CD14-positive monocyte (primary cell): ENCODE measurements around the gene TBXAS1. TPM values are rescaled to one million over a fixed set of nuclear protein-coding genes. Genes with fewer than 3 reads are reported as not detected.

ENCODE experiments used
- DNase-seq, 3 donors: peaks; one replicate each; pipeline ENCODE4 v3.0.0-alpha.2; 2011 to 2022
- H2AFZ ChIP-seq: 2 replicates; pipeline ENCODE4 v1.6.0; 2012; ENCODE audit warnings: mild to moderate bottlenecking, low read depth, low read length, inconsistent platforms; ENCODE audit not compliant: insufficient read depth, poor library complexity, severe bottlenecking
- H3K27ac ChIP-seq, 2 donors: 1 replicate in 1 of 2; 2 replicates in 1 of 2; pipeline ENCODE4 v1.5.1; 2012 to 2013; ENCODE audit warnings: low read length in 2 of 2, control low read depth in 1 of 2, inconsistent platforms in 1 of 2, low read depth in 1 of 2, mild to moderate bottlenecking in 1 of 2
- H3K27me3 ChIP-seq, 2 donors: one replicate each; pipeline versions ENCODE4 v1.6.0 to v1.6.1; 2011 to 2013; ENCODE audit warnings: low read length in 2 of 2; ENCODE audit not compliant: control insufficient read depth in 2 of 2, insufficient read depth in 2 of 2
- H3K36me3 ChIP-seq, 2 donors: replicated peaks in 1 of 2; 1 replicate in 1 of 2; 2 replicates in 1 of 2; pipeline versions ENCODE4 v1.5.1 to v1.6.1; 2012 to 2013; ENCODE audit warnings: low read length in 2 of 2, control low read depth in 1 of 2, inconsistent platforms in 1 of 2, mild to moderate bottlenecking in 1 of 2; ENCODE audit not compliant: insufficient read depth in 2 of 2, control insufficient read depth in 1 of 2
- H3K4me1 ChIP-seq, 2 donors: 1 replicate in 1 of 2; 2 replicates in 1 of 2; pipeline versions ENCODE4 v1.5.1 to v1.6.1; 2012 to 2013; ENCODE audit warnings: low read length in 2 of 2, control low read depth in 1 of 2, inconsistent platforms in 1 of 2, mild to moderate bottlenecking in 1 of 2, moderate library complexity in 1 of 2; ENCODE audit not compliant: insufficient read depth in 2 of 2, control insufficient read depth in 1 of 2
- H3K4me2 ChIP-seq: replicated peaks from 2 replicates; pipeline ENCODE3; 2012; ENCODE audit warnings: low read length, moderate library complexity, mild to moderate bottlenecking; ENCODE audit not compliant: poor library complexity, severe bottlenecking; ENCODE audit errors: extremely low read depth
- H3K4me3 ChIP-seq, 3 experiments: fragments of 200-600 bp in 1 of 3; sonication (generic) in 1 of 3; replicated peaks in 1 of 3; 1 replicate in 2 of 3; 2 replicates in 1 of 3; pipeline ENCODE4 v1.5.1; 2011 to 2013; ENCODE audit warnings: low read length in 3 of 3, mild to moderate bottlenecking in 3 of 3, control low read depth in 2 of 3, low read depth in 2 of 3, inconsistent platforms in 1 of 3, moderate library complexity in 1 of 3
- H3K79me2 ChIP-seq: 2 replicates; pipeline ENCODE4 v1.6.0; 2012; ENCODE audit warnings: mild to moderate bottlenecking, control low read depth, inconsistent platforms, low read length, moderate library complexity; ENCODE audit not compliant: insufficient read depth
- H3K9ac ChIP-seq: 2 replicates; pipeline ENCODE4 v1.6.0; 2017; ENCODE audit warnings: low read length, mild to moderate bottlenecking; ENCODE audit not compliant: insufficient read depth, poor library complexity, severe bottlenecking
- H3K9me3 ChIP-seq, 2 donors: replicated peaks in 1 of 2; 1 replicate in 1 of 2; 2 replicates in 1 of 2; pipeline versions ENCODE4 v1.5.1 to v1.6.1; 2012 to 2013; ENCODE audit warnings: low read length in 2 of 2, control low read depth in 1 of 2; ENCODE audit not compliant: control insufficient read depth in 1 of 2, insufficient read depth in 1 of 2
- H4K20me1 ChIP-seq: 2 replicates; pipeline ENCODE4 v1.6.0; 2012; ENCODE audit warnings: mild to moderate bottlenecking, low read length, control low read depth, moderate library complexity; ENCODE audit not compliant: insufficient read depth
- H3K27ac Mint-ChIP-seq, 7 donors: one replicate each; pipeline ENCODE4 v1.8.0; 2020; ENCODE audit warnings: mild to moderate bottlenecking in 7 of 7, mixed read lengths in 7 of 7, moderate library complexity in 6 of 7, inconsistent platforms in 2 of 7
- H3K27me3 Mint-ChIP-seq, 3 donors: one replicate each; pipeline ENCODE4 v1.8.0; 2021 to 2022; ENCODE audit warnings: low read depth in 3 of 3, mild to moderate bottlenecking in 3 of 3, mixed read lengths in 3 of 3, moderate library complexity in 3 of 3, inconsistent platforms in 1 of 3
- H3K36me3 Mint-ChIP-seq, 2 donors: one replicate each; pipeline ENCODE4 v1.8.0; 2020; ENCODE audit warnings: mixed read lengths in 2 of 2, inconsistent platforms in 1 of 2, mild to moderate bottlenecking in 1 of 2
- H3K4me1 Mint-ChIP-seq: one replicate; pipeline ENCODE4 v1.8.0; 2020; ENCODE audit warnings: mild to moderate bottlenecking, mixed read lengths
- H3K4me3 Mint-ChIP-seq, 2 donors: one replicate each; pipeline ENCODE4 v1.8.0; 2020; ENCODE audit warnings: mild to moderate bottlenecking in 2 of 2, mixed read lengths in 2 of 2, moderate library complexity in 1 of 2
- H3K9me3 Mint-ChIP-seq, 7 donors: one replicate each; pipeline ENCODE4 v1.8.0; 2020 to 2022; ENCODE audit warnings: mixed read lengths in 7 of 7, mild to moderate bottlenecking in 6 of 7, moderate library complexity in 6 of 7, inconsistent platforms in 2 of 7
- CTCF ChIP-seq: fragments of 200-600 bp; IDR thresholded peaks from one replicate; pipeline ENCODE4 v1.8.0; 2022; ENCODE audit warnings: antibody characterized with exemption, mild to moderate bottlenecking
- WGBS: methylation state at CpG from one replicate; pipeline ENCODE4 v1.1.5; 2013; ENCODE audit warnings: missing lambda C conversion rate; ENCODE audit not compliant: insufficient coverage; 5-methylcytosine and 5-hydroxymethylcytosine counted together
- intact Hi-C, 2 donors: fragments of 100-400 bp; cut with micrococcal nuclease; formaldehyde crosslinking; loops; one replicate each; pipeline versions ENCODE4 v1.15.0 to v1.15.1; 2023
- polyA plus RNA-seq, 3 donors: library from polyadenylated mRNA; depleted of rRNA in 1 of 3; unstranded in 2 of 3; stranded (reverse) in 1 of 3; fragments of 300-500 nt in 2 of 3; fragments of >200 nt in 1 of 3; fragmentation: Illumina TruSeq in 2 of 3; gene quantifications; 1 replicate in 2 of 3; 2 replicates in 1 of 3; pipeline ENCODE4 v1.2.3, GENCODE V29; 2012 to 2021

TBXAS1 gene
- polyA plus RNA-seq, 3 donors: 289 to 335 (median 298) TPM

GRCh38 chr7:139900326-139900725, 71.3 kb downstream of the TBXAS1 start:
- peak overlapping the region in 1 of 2 donors; percentile 67 for H3K4me3 Mint-ChIP-seq
- H3K4me2 ChIP-seq: peak overlapping the region; percentile 54

More at GRCh38 chr7:139900326-139900725, 71.3 kb downstream of the TBXAS1 start:
- peak overlapping the region; percentile 90 to 97 (median 95) for H3K27ac Mint-ChIP-seq
- DNase-seq: peak in 2 of 3 donors; percentile 39 to 80
- H3K36me3 ChIP-seq: peaks cover 4 to 43% of the 10 kb centered on the region in 2 donors
- H3K4me1 Mint-ChIP-seq: peaks cover 79% of the 10 kb centered on the region
- peaks cover 52 to 66% of the 10 kb centered on the region in 2 donors for H3K36me3 Mint-ChIP-seq
- peaks cover 61% of the 10 kb centered on the region for H4K20me1 ChIP-seq
- peaks cover 67 to 74% of the 10 kb centered on the region in 2 donors for H3K4me1 ChIP-seq
- H3K9me3 ChIP-seq: no peaks in the 10 kb centered on the region
- peaks cover 0 to 6% (median 0%) of the 10 kb centered on the region in 7 donors for H3K9me3 Mint-ChIP-seq
- H3K79me2 ChIP-seq: peaks cover 67% of the 10 kb centered on the region
- H3K4me3 ChIP-seq: peak overlapping the region in 1 of 3 experiments; percentile 50
- peak overlapping the region; percentile 61 for H3K9ac ChIP-seq
- no CpG with 5 or more reads among the region's 2 CpGs for WGBS
- H2AFZ ChIP-seq: no peak overlapping the region
- intact Hi-C loops: loop anchor here in 1 of 2 donors (2.0 to 5.0 kb wide), 3 partner anchors 16 to 253 kb away; no protein-coding TSS in a partner anchor
- H3K27me3 Mint-ChIP-seq: peaks cover 0 to 6% (median 0%) of the 10 kb centered on the region in 3 donors
- H3K27me3 ChIP-seq: no peaks in the 10 kb centered on the region
- TF ChIP-seq CTCF: no peak
- H3K27ac ChIP-seq: peak overlapping the region; percentile 97 to 99
